ENCODE results near the gene SDK1. TPM values are rescaled to one million over a fixed set of nuclear protein-coding genes. Genes with fewer than 3 reads are reported as not detected.

SDK1 gene
- total and polyA plus RNA-seq, 2 donors (not counting 3 experiments of a cell fraction or from before 2014, with no cell fraction given): 1.6 to 3.9 TPM

DNA sequence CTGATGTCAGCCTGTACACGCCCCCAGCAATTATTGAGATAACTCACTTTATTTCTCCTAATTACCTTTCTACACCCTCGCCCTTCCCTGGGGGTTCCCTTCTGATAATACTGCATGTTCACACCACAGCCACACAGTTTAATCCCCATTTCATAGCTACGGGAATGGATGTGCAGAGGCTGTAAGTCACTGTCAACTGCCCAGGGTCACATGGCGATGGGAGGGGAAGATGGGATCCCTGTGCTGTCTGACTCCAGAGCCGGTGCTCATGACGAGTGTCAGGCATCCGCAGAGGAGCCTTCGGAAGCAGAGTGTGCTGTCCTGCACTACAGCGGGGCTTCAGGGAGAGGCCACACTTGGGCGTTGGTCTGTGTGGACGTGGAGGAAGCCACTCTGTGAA lies 688.7 kb downstream of the SDK1 start:
- H3K27me3 ChIP-seq (ENCODE audit: control insufficient read depth in 2 of 2, insufficient read depth in 2 of 2, low read length in 2 of 2): no peaks in the 10 kb centered on the region
- no peaks in the 10 kb centered on the region for H3K9me1 ChIP-seq (replicated peaks; ENCODE audit: control insufficient read depth, extremely low read depth, insufficient read depth, low read length)
- no peak for FAIRE-seq
- TF ChIP-seq MYC (IDR thresholded peaks at IDR 0.05; ENCODE audit: low read depth, low read length) (no peak), FOS (IDR thresholded peaks at IDR 0.05; ENCODE audit: borderline replicate concordance, insufficient read depth, low read length) (no peak), POLR2AphosphoS5 (IDR thresholded peaks at IDR 0.05; ENCODE audit: insufficient read depth, low read depth, low read length) (no peak), JUN (IDR thresholded peaks at IDR 0.05; ENCODE audit: borderline replicate concordance, insufficient read depth, insufficient read length, low read depth) (no peak), GATA2 (IDR thresholded peaks at IDR 0.05; ENCODE audit: insufficient read depth, insufficient read length, low read depth, low read length) (no peak)
- intact Hi-C loops (cut with micrococcal nuclease): no loop called here
- ChIA-PET CTCF (no interaction called here), POLR2A (no interaction called here)
- no peaks in the 10 kb centered on the region for H3K4me1 ChIP-seq (ENCODE audit: control insufficient read depth, extremely low read depth, insufficient read depth, low read length)
- H3K79me2 ChIP-seq (ENCODE audit: control insufficient read depth, insufficient read depth, low read length): no peaks in the 10 kb centered on the region
- no TSS peak for BruUV-seq (replicated peaks)
- H3K9me3 ChIP-seq (replicated peaks; ENCODE audit: control insufficient read depth, insufficient read depth, low read length): no peaks in the 10 kb centered on the region
- no peak overlapping the region for H3K27ac ChIP-seq (ENCODE audit: insufficient read depth, low read depth, low read length)
- H3K4me3 ChIP-seq (replicated peaks in 1 of 3; ENCODE audit: insufficient read depth in 1 of 3, low read depth in 1 of 3, low read length in 3 of 3): no peak overlapping the region
- dilution Hi-C loops (cut with MboI; ENCODE audit: extremely low pct_ligation_motif_present, low sequenced_read_pairs): no loop called here
- no peak overlapping the region for H3K4me2 ChIP-seq (ENCODE audit: insufficient read depth, low read length)
- H3K36me3 ChIP-seq (ENCODE audit: control insufficient read depth in 2 of 2, extremely low read depth in 1 of 2, insufficient read depth in 2 of 2, low read length in 2 of 2): no peaks in the 10 kb centered on the region
- no peak for DNase-seq (ENCODE audit: low read depth, low spot score)
- H3K9ac ChIP-seq (replicated peaks; ENCODE audit: extremely low read depth, insufficient read depth, low read length): no peak overlapping the region
- H2AFZ ChIP-seq (ENCODE audit: low read depth, low read length): no peak overlapping the region
- no peaks in the 10 kb centered on the region for H4K20me1 ChIP-seq (replicated peaks; ENCODE audit: control insufficient read depth, extremely low read depth, insufficient read depth, low read length)

GRCh38 chr7:3991731-3992231 lies 690.7 kb downstream of the SDK1 start:
- no TSS peak for BruUV-seq (replicated peaks)
- no peaks in the 10 kb centered on the region for H3K9me3 ChIP-seq (replicated peaks; ENCODE audit: control insufficient read depth, insufficient read depth, low read length)
- H3K9ac ChIP-seq (replicated peaks; ENCODE audit: extremely low read depth, insufficient read depth, low read length): no peak overlapping the region
- dilution Hi-C loops (cut with MboI; ENCODE audit: extremely low pct_ligation_motif_present, low sequenced_read_pairs): no loop called here
- no peak overlapping the region for H3K4me2 ChIP-seq (ENCODE audit: insufficient read depth, low read length)
- ChIA-PET CTCF (interaction anchor here (1.3 kb wide), 1 partner anchor 9 kb away, joined by 3 read pairs; no protein-coding TSS in a partner anchor), POLR2A (no interaction called here)
- H3K27ac ChIP-seq (ENCODE audit: insufficient read depth, low read depth, low read length): no peak overlapping the region
- H3K36me3 ChIP-seq (ENCODE audit: control insufficient read depth in 2 of 2, extremely low read depth in 1 of 2, insufficient read depth in 2 of 2, low read length in 2 of 2): no peaks in the 10 kb centered on the region
- DNase-seq (ENCODE audit: low read depth, low spot score): no peak
- H4K20me1 ChIP-seq (replicated peaks; ENCODE audit: control insufficient read depth, extremely low read depth, insufficient read depth, low read length): no peaks in the 10 kb centered on the region
- intact Hi-C loops (cut with micrococcal nuclease): no loop called here
- TF ChIP-seq, protein P1, sequence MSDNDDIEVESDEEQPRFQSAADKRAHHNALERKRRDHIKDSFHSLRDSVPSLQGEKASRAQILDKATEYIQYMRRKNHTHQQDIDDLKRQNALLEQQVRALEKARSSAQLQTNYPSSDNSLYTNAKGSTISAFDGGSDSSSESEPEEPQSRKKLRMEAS (IDR thresholded peaks at IDR 0.05; ENCODE audit: insufficient read depth, insufficient read length): no peak
- H3K4me3 ChIP-seq (replicated peaks in 1 of 3; ENCODE audit: insufficient read depth in 1 of 3, low read depth in 1 of 3, low read length in 3 of 3): no peak overlapping the region
- H3K4me1 ChIP-seq (ENCODE audit: control insufficient read depth, extremely low read depth, insufficient read depth, low read length): no peaks in the 10 kb centered on the region
- no peak for FAIRE-seq
- no peaks in the 10 kb centered on the region for H3K9me1 ChIP-seq (replicated peaks; ENCODE audit: control insufficient read depth, extremely low read depth, insufficient read depth, low read length)
- H2AFZ ChIP-seq (ENCODE audit: low read depth, low read length): no peak overlapping the region
- H3K27me3 ChIP-seq (ENCODE audit: control insufficient read depth in 2 of 2, insufficient read depth in 2 of 2, low read length in 2 of 2): no peaks in the 10 kb centered on the region
- no peaks in the 10 kb centered on the region for H3K79me2 ChIP-seq (ENCODE audit: control insufficient read depth, insufficient read depth, low read length)

Data from endothelial cell of umbilical vein (primary cell).